ENCODE results near the gene DYNC2LI1. TPM values are rescaled to one million over a fixed set of nuclear protein-coding genes. Genes with fewer than 3 reads are reported as not detected.

DYNC2LI1 gene
- total and polyA plus RNA-seq, 2 of the 8 experiments (the other 6 are each of a cell fraction or from before 2014, with no cell fraction given), result 3.9 to 7.6 TPM

GRCh38 chr2:43731211-43731610 is 42.6 kb upstream of the DYNC2LI1 start:
- H2BK12ac ChIP-seq (ENCODE audit: low read depth, low read length), result no peak overlapping the region
- CTCF ChIA-PET (ENCODE audit: partially characterized antibody), result no interaction called here
- no peak overlapping the region for H3K4me2 ChIP-seq (ENCODE audit: insufficient read depth in 1 of 2, low read depth in 2 of 2, low read length in 2 of 2)
- 97% methylated on average over 1 of the region's 1 CpG; no CpG with 5 or more reads in 1 of the 2 experiments for WGBS, 2 experiments (ENCODE audit: extremely low coverage in 1 of 2, insufficient coverage in 1 of 2, insufficient read length in 1 of 2, insufficient replicate concordance in 2 of 2, low coverage in 1 of 2, low lambda C conversion rate in 2 of 2, missing lambda C conversion rate in 1 of 2)
- H3K79me2 ChIP-seq (ENCODE audit: control insufficient read depth in 1 of 2, insufficient read depth in 2 of 2, low read length in 2 of 2), result no peaks in the 10 kb centered on the region
- no peak overlapping the region for H3K14ac ChIP-seq (ENCODE audit: insufficient read length)
- no peak overlapping the region for H3K4ac ChIP-seq (replicated peaks; ENCODE audit: insufficient read length, low read depth, low read length)
- no peaks in the 10 kb centered on the region for H3K9me3 ChIP-seq (ENCODE audit: insufficient read depth in 2 of 2, low read depth in 1 of 2, low read length in 1 of 2)
- H3K56ac ChIP-seq (replicated peaks; ENCODE audit: insufficient read length, low read depth, low read length), result no peak overlapping the region
- H2BK20ac ChIP-seq (ENCODE audit: low read length), result no peak overlapping the region
- POLR2A ChIA-PET (ENCODE audit: partially characterized antibody), result no interaction called here
- no peak overlapping the region for H2AFZ ChIP-seq (ENCODE audit: low read length)
- H3K4me3 ChIP-seq (ENCODE audit: extremely low read depth in 1 of 4, insufficient read depth in 2 of 4, low read depth in 3 of 4, low read length in 4 of 4), result no peak overlapping the region
- FAIRE-seq (no peak), DNase-seq (ENCODE audit: low read depth in 1 of 2, low spot score in 2 of 2) (no peak)
- H4K8ac ChIP-seq (ENCODE audit: extremely low read depth, insufficient read depth, low read length), result no peak overlapping the region
- no peaks in the 10 kb centered on the region for H3K27me3 ChIP-seq (replicated peaks in 1 of 4; ENCODE audit: control insufficient read depth in 3 of 4, extremely low read depth in 1 of 4, insufficient read depth in 3 of 4, low read length in 3 of 4)
- no peak overlapping the region for H2AK5ac ChIP-seq (ENCODE audit: low read depth, low read length)
- H4K20me1 ChIP-seq (replicated peaks in 1 of 2; ENCODE audit: control insufficient read depth in 1 of 2, insufficient read depth in 2 of 2, low read length in 2 of 2), result no peaks in the 10 kb centered on the region
- no peak overlapping the region for H3K18ac ChIP-seq (ENCODE audit: extremely low read depth, low read length)
- peaks cover 0 to 6% (median 2%) of the 10 kb centered on the region in 4 experiments; a peak in 2 of 7 replicates for H3K4me1 ChIP-seq (replicated peaks in 1 of 4; ENCODE audit: control insufficient read depth in 3 of 4, insufficient read depth in 4 of 4, low read length in 3 of 4)
- no peaks in the 10 kb centered on the region for H3K36me3 ChIP-seq (ENCODE audit: control insufficient read depth in 2 of 4, insufficient read depth in 4 of 4, low read length in 3 of 4)
- no peak overlapping the region for H2BK15ac ChIP-seq (ENCODE audit: low read length)
- no peak overlapping the region for H4K5ac ChIP-seq (ENCODE audit: insufficient read length, low read depth, low read length)
- H3K23me2 ChIP-seq (ENCODE audit: low read depth, low read length), result no peaks in the 10 kb centered on the region
- H2BK5ac ChIP-seq (ENCODE audit: low read depth, low read length), result no peak overlapping the region
- H2BK120ac ChIP-seq (replicated peaks; ENCODE audit: low read depth, low read length), result no peak overlapping the region
- H3K23ac ChIP-seq (ENCODE audit: insufficient read length), result no peak overlapping the region
- no peak overlapping the region for H4K91ac ChIP-seq (replicated peaks; ENCODE audit: insufficient read length, low read length)
- H3K9ac ChIP-seq (replicated peaks in 1 of 4; ENCODE audit: extremely low read depth in 1 of 4, low read depth in 3 of 4, low read length in 3 of 4), result no peak overlapping the region
- H3K27ac ChIP-seq (ENCODE audit: low read depth, low read length), result no peak overlapping the region
- H3K79me1 ChIP-seq (ENCODE audit: low read depth, low read length), result no peaks in the 10 kb centered on the region
- TF ChIP-seq RFX5 (IDR thresholded peaks at IDR 0.05; ENCODE audit: borderline replicate concordance, low read depth, low read length) (no peak), E2F6 (IDR thresholded peaks at IDR 0.05) (no peak), TEAD4 (IDR thresholded peaks at IDR 0.05; ENCODE audit: low read depth, low read length) (no peak), RXRA (IDR thresholded peaks at IDR 0.05; ENCODE audit: insufficient read depth, low read depth, low read length) (no peak), JUND (IDR thresholded peaks at IDR 0.05; ENCODE audit: low read length) (no peak), SP1 (IDR thresholded peaks at IDR 0.05; ENCODE audit: low read depth, low read length) (no peak), TAF7 (optimal IDR thresholded peaks at IDR 0.05; ENCODE audit: borderline replicate concordance, low read depth, low read length) (no peak), SIRT6 (IDR thresholded peaks at IDR 0.05; ENCODE audit: low read length) (no peak), EGR1 (IDR thresholded peaks at IDR 0.05; ENCODE audit: borderline replicate concordance, low read depth, low read length) (no peak), SP2 (IDR thresholded peaks at IDR 0.05; ENCODE audit: low read length) (no peak), EZH2 (IDR thresholded peaks at IDR 0.05; ENCODE audit: low read depth, low read length, severe bottlenecking) (no peak), HDAC2 (IDR thresholded peaks at IDR 0.05; ENCODE audit: borderline replicate concordance in 1 of 2, low read depth in 2 of 2, low read length in 2 of 2) (no peak)
